ENCODE measurements around the gene TRMT2A.
"Not testable (repeated sequence)": the region's sequence is repeated elsewhere in the genome, so short reads cannot be mapped to it uniquely, and the experiment has no call there.

Gene TRMT2A

GRCh38 chr22:20084547-20085413 lies 32.2 kb downstream of the TRMT2A start:
- no peak for DNase-seq

GRCh38 chr22:20083891-20084546 lies 33.0 kb downstream of the TRMT2A start:
- no peak for DNase-seq

- DNase-seq = no peak
Measured at GRCh38 chr22:20083157-20083890, 33.7 kb downstream of the TRMT2A start.

- DNase-seq = no peak
Measured at GRCh38 chr22:20080776-20081654, 36.0 kb downstream of the TRMT2A start.

- peak in 1 of 2 experiments; percentile 23 for DNase-seq
Measured at GRCh38 chr22:20080445-20080775, 36.6 kb downstream of the TRMT2A start.

GRCh38 chr22:20079745-20080444 lies 37.1 kb downstream of the TRMT2A start, which contains the start of gene DGCR8:
TSS of gene DGCR8 (plus strand) at chr22:20080241. CDS start at chr22:20085964, 5,723 bp downstream.
- DNase-seq = peak; percentile 30 to 83

- no peak for DNase-seq
Measured at GRCh38 chr22:20076627-20077172, 40.3 kb downstream of the TRMT2A start.

GRCh38 chr22:20071524-20071972 lies 45.5 kb downstream of the TRMT2A start:
- DNase-seq = no peak

- no peak for DNase-seq
Measured at GRCh38 chr22:20069331-20070042, 47.5 kb downstream of the TRMT2A start.

GRCh38 chr22:20068640-20069039 lies 48.4 kb downstream of the TRMT2A start:
- DNase-seq = no peak

- DNase-seq = not testable (repeated sequence)
Measured at GRCh38 chr22:20067384-20067682, 49.7 kb downstream of the TRMT2A start.

- DNase-seq = no peak
Measured at GRCh38 chr22:20066617-20067383, 50.2 kb downstream of the TRMT2A start.

GRCh38 chr22:20065896-20066616 lies 51.0 kb downstream of the TRMT2A start:
- DNase-seq = no peak

- DNase-seq = no peak
Measured at GRCh38 chr22:20064545-20065262, 52.3 kb downstream of the TRMT2A start.

GRCh38 chr22:20064140-20064480 lies 52.9 kb downstream of the TRMT2A start:
- no peak for DNase-seq

- DNase-seq = no peak
Measured at GRCh38 chr22:20063271-20064139, 53.5 kb downstream of the TRMT2A start.

- DNase-seq = no peak
Measured at GRCh38 chr22:20062766-20063083, 54.3 kb downstream of the TRMT2A start.

All from SW 1271 (cell line).